ENCODE measurements around the gene MBOAT2. TPM values are rescaled to one million over a fixed set of nuclear protein-coding genes. Genes with fewer than 3 reads are reported as not detected.

MBOAT2 gene
- total RNA-seq, 2 donors from 2014 or later, result 14.4 to 16.8 TPM

DNA sequence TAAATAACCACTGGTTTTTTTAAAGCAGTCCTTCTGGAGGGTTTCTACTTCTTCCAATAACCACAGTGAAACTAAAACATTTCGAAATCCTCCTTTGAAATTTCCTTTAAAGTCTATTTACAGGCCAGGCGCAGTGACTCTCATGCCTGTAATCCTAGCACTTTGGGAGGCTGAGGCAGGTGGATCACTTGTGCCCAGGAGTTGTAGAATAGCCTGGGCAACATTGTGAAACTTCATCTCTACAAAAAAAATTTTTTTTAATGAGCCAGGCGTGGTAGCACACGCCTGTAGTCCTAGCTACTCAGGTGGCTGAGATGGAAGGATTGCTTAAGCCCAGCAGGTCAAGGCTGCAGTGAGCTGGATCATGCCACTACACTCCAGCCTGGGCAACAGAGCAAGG, 181.3 kb downstream of the MBOAT2 start:
- Histone ChIP-seq H3K4me1 (ENCODE audit: control insufficient read depth in 1 of 2, low read depth in 2 of 2) (peaks cover 9 to 25% of the 10 kb centered on the region in 2 donors), H3K9me3 (no peaks in the 10 kb centered on the region), H3K27me3 (replicated peaks; ENCODE audit: insufficient read depth) (no peaks in the 10 kb centered on the region), H3K4me3 (peak overlapping the region; percentile 27), H3K27ac (peak overlapping the region; percentile 55 to 65), H3K36me3 (peaks cover 7% of the 10 kb centered on the region)
- TF ChIP-seq, protein P1, sequence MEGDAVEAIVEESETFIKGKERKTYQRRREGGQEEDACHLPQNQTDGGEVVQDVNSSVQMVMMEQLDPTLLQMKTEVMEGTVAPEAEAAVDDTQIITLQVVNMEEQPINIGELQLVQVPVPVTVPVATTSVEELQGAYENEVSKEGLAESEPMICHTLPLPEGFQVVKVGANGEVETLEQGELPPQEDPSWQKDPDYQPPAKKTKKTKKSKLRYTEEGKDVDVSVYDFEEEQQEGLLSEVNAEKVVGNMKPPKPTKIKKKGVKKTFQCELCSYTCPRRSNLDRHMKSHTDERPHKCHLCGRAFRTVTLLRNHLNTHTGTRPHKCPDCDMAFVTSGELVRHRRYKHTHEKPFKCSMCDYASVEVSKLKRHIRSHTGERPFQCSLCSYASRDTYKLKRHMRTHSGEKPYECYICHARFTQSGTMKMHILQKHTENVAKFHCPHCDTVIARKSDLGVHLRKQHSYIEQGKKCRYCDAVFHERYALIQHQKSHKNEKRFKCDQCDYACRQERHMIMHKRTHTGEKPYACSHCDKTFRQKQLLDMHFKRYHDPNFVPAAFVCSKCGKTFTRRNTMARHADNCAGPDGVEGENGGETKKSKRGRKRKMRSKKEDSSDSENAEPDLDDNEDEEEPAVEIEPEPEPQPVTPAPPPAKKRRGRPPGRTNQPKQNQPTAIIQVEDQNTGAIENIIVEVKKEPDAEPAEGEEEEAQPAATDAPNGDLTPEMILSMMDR (IDR thresholded peaks at IDR 0.05), result no peak
- peak; percentile 29 for ATAC-seq (ENCODE audit: insufficient number of reproducible peaks, low FRiP score, low read depth)
- no peak for DNase-seq (ENCODE audit: low spot score)

DNA sequence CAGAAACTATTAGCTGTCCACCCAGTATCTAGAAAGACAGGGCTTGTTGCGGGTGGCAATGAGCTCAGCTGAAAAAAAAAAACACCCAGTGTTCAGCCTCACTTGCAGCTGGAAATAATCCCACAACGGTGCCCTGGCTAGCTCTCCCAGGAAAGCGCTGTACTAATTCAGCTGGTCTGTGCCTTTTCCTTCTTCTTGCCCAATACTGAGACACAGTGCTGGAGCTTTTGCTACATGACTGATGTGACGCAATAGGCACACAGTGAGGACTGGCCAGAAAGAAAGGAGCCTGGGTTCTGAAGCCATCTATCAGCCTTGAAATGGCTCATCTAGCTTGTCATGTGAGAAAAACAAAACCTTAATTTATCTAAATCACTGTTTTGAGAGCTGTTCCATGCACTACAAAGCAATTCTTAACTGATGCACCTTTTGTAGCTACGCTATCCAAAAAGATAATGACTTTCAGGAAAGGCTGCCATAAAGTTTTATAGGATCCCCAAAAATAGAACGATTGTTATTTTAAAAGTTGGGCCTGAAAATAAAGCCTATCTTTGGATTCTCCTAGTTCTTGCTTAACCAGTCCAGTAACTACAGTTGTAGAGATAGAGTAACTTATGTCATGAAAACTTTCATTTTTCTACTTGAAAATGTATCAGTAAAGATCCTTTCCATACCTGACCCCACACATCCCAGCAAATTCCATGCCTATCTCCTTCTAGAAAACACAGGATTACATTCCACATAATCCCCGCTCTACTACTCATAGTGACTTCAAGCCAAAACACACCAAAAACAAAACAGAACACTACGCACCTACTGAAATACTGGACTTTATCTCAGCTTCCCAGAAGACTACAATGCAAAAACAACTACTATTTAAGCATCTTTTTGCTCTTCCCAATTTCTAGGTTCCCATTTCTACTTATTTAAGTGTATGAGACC, 181.9 kb downstream of the MBOAT2 start:
- Histone ChIP-seq H3K27ac (peak overlapping the region; percentile 55 to 65), H3K4me3 (peak overlapping the region; percentile 27), H3K9me3 (no peaks in the 10 kb centered on the region), H3K4me1 (ENCODE audit: control insufficient read depth in 1 of 2, low read depth in 2 of 2) (peaks cover 9 to 25% of the 10 kb centered on the region in 2 donors), H3K27me3 (replicated peaks; ENCODE audit: insufficient read depth) (no peaks in the 10 kb centered on the region), H3K36me3 (peaks cover 7% of the 10 kb centered on the region)
- TF ChIP-seq, protein P1 (IDR thresholded peaks at IDR 0.05), result no peak
- ATAC-seq (ENCODE audit: insufficient number of reproducible peaks, low FRiP score, low read depth) (peak; percentile 92), DNase-seq (ENCODE audit: low spot score) (peak; percentile 47)

DNA sequence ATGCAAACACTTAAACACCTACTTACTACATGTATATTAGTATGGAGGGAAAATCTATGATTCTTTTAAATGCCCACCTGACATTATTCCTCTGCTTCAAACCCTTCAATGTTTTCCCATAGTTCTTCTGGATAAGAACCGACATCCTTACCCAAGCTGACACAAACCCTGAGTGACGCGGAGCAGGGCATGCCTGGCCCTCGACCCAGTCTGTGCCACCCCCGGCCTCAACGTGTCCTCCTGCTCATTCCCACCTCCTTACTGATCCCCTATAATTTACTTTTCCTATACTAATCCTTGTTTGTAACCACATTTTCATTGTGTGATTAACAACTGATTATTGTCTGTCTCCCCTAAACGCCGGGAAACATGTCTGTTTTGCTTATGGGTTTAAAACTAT, 183.5 kb downstream of the MBOAT2 start:
- TF ChIP-seq, protein P1 (IDR thresholded peaks at IDR 0.05), result no peak
- Histone ChIP-seq H3K9me3 (no peaks in the 10 kb centered on the region), H3K4me1 (ENCODE audit: control insufficient read depth in 1 of 2, low read depth in 2 of 2) (peaks cover 9 to 25% of the 10 kb centered on the region in 2 donors), H3K27me3 (replicated peaks; ENCODE audit: insufficient read depth) (no peaks in the 10 kb centered on the region), H3K4me3 (no peak overlapping the region), H3K27ac (peak overlapping the region in 1 of 2 donors; percentile 40), H3K36me3 (peaks cover 13% of the 10 kb centered on the region)
- DNase-seq (ENCODE audit: low spot score), result no peak
- ATAC-seq (ENCODE audit: insufficient number of reproducible peaks, low FRiP score, low read depth), result no peak

DNA sequence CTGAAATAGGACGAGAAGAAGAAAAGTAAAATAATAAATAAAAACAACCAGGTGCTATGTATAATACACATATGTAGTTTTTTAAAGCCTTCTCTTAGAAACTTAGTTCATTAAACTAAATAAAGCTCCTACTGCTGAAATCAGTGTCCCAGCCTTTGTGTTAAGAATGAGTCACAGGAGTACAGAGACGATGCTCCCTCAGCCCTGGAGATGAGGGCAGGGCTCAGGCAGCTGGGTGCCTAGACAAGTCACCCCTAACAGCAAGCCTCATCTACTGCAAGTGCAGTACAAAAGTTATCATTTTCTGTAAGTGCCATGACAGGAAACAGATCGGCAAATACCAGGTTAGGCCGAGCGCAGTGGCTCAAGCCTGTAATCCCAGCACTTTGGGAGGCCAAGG, 184.3 kb downstream of the MBOAT2 start:
- no peak overlapping the region for H3K4me3 ChIP-seq
- H3K4me1 ChIP-seq (ENCODE audit: control insufficient read depth in 1 of 2, low read depth in 2 of 2), result peaks cover 9 to 25% of the 10 kb centered on the region in 2 donors
- no peak for DNase-seq (ENCODE audit: low spot score)
- no peak overlapping the region for H3K27ac ChIP-seq
- TF ChIP-seq, protein P1 (IDR thresholded peaks at IDR 0.05), result no peak
- no peaks in the 10 kb centered on the region for H3K9me3 ChIP-seq
- no peaks in the 10 kb centered on the region for H3K27me3 ChIP-seq (replicated peaks; ENCODE audit: insufficient read depth)
- H3K36me3 ChIP-seq, result peaks cover 17% of the 10 kb centered on the region
- no peak for ATAC-seq (ENCODE audit: insufficient number of reproducible peaks, low FRiP score, low read depth)

DNA sequence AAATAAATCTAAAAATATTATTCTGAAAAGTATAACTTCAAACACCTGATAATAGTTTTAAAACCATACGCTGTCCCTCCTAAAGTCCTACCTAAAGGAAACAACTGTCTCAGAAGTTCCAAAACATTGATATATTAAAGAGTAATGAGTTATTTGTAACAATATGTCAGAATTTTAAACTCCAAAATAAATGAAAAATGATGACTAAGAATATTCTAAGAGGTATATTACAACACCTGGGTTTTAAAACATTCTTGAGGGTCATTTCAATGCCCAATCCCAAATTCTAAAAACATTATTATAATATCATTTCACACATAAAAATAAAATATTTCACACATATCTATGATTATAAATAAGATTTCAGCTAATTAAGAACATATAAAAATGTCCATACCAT, 186.3 kb downstream of the MBOAT2 start:
- DNase-seq (ENCODE audit: low spot score), result no peak
- Histone ChIP-seq H3K4me3 (no peak overlapping the region), H3K36me3 (peaks cover 18% of the 10 kb centered on the region), H3K27ac (no peak overlapping the region), H3K4me1 (ENCODE audit: control insufficient read depth in 1 of 2, low read depth in 2 of 2) (peaks cover 4 to 12% of the 10 kb centered on the region in 2 donors), H3K9me3 (no peaks in the 10 kb centered on the region), H3K27me3 (replicated peaks; ENCODE audit: insufficient read depth) (no peaks in the 10 kb centered on the region)
- no peak for ATAC-seq (ENCODE audit: insufficient number of reproducible peaks, low FRiP score, low read depth)
- TF ChIP-seq, protein P1 (IDR thresholded peaks at IDR 0.05), result no peak
